Keratinocyte (primary cell): ENCODE measurements around the gene XRCC3. TPM values are rescaled to one million over a fixed set of nuclear protein-coding genes. Genes with fewer than 3 reads are reported as not detected.

Source experiments
- DNase-seq: peaks from one replicate; pipeline ENCODE4 v3.0.0-alpha.2; 2011; ENCODE audit warnings: low read depth, missing footprints, low spot score
- FAIRE-seq: peaks from 2 replicates; lab custom pipeline; 2011; peaks lifted over from hg19 to GRCh38; lab: Jason Lieb, UNC
- H2AFZ ChIP-seq: 2 replicates; pipeline ENCODE4 v1.6.0; 2012; ENCODE audit warnings: low read length, control low read depth, inconsistent platforms; ENCODE audit not compliant: control insufficient read depth
- H3K27ac ChIP-seq: 2 replicates; pipeline ENCODE4 v1.5.1; 2011; ENCODE audit warnings: low read length; ENCODE audit not compliant: control insufficient read depth, insufficient read depth
- H3K27me3 ChIP-seq: 3 replicates; pipeline ENCODE4 v1.6.0; 2011; ENCODE audit warnings: low read length; ENCODE audit not compliant: control insufficient read depth, insufficient read depth; ENCODE audit errors: extremely low read depth
- H3K36me3 ChIP-seq, 2 experiments: 2 replicates in 1 of 2; 3 replicates in 1 of 2; pipeline ENCODE4 v1.5.1; 2011; ENCODE audit warnings: low read length in 2 of 2, mild to moderate bottlenecking in 1 of 2; ENCODE audit not compliant: control insufficient read depth in 2 of 2, insufficient read depth in 2 of 2; ENCODE audit errors: extremely low read depth in 1 of 2
- H3K4me1 ChIP-seq: 3 replicates; pipeline ENCODE4 v1.5.1; 2011; ENCODE audit warnings: low read length; ENCODE audit not compliant: control insufficient read depth, insufficient read depth; ENCODE audit errors: extremely low read depth
- H3K4me2 ChIP-seq: 3 replicates; pipeline ENCODE4 v1.6.0; 2011; ENCODE audit warnings: low read depth, low read length; ENCODE audit not compliant: control insufficient read depth, insufficient read depth; ENCODE audit errors: extremely low read depth
- H3K4me3 ChIP-seq, 3 experiments: fragments of 200-600 bp in 1 of 3; sonication (generic) in 1 of 3; 2 replicates in 2 of 3; 3 replicates in 1 of 3; pipeline ENCODE4 v1.5.1; 2011 to 2016; ENCODE audit warnings: low read length in 3 of 3, mild to moderate bottlenecking in 3 of 3, control low read depth in 2 of 3, inconsistent platforms in 1 of 3, low read depth in 1 of 3, mixed read lengths in 1 of 3, mixed run types in 1 of 3, moderate library complexity in 1 of 3; ENCODE audit not compliant: control insufficient read depth in 2 of 3, insufficient read depth in 2 of 3; ENCODE audit errors: extremely low read depth in 1 of 3
- H3K79me2 ChIP-seq: 2 replicates; pipeline ENCODE4 v1.6.0; 2012; ENCODE audit warnings: low read length; ENCODE audit not compliant: control insufficient read depth, insufficient read depth
- H3K9ac ChIP-seq: 3 replicates; pipeline ENCODE4 v1.6.0; 2011; ENCODE audit warnings: low read length; ENCODE audit not compliant: control insufficient read depth, insufficient read depth; ENCODE audit errors: extremely low read depth
- H3K9me1 ChIP-seq: 3 replicates; pipeline ENCODE4 v1.6.0; 2011; ENCODE audit warnings: low read length; ENCODE audit not compliant: control insufficient read depth, insufficient read depth; ENCODE audit errors: extremely low read depth
- H3K9me3 ChIP-seq: 2 replicates; pipeline ENCODE4 v1.5.1; 2012; ENCODE audit warnings: low read depth, low read length; ENCODE audit not compliant: control insufficient read depth
- H4K20me1 ChIP-seq: 3 replicates; pipeline ENCODE4 v1.6.0; 2011; ENCODE audit warnings: low read length; ENCODE audit not compliant: control insufficient read depth, insufficient read depth; ENCODE audit errors: extremely low read depth
- EZH2 ChIP-seq: IDR thresholded peaks from one replicate; pipeline ENCODE4 v1.6.1; 2012; ENCODE audit warnings: inconsistent platforms, mild to moderate bottlenecking, low read length, moderate library complexity
- dilution Hi-C: fragments of 300-500 bp; cut with MboI; formaldehyde crosslinking; loops from one replicate; pipeline ENCODE4 v1.7.0; 2020; ENCODE audit warnings: low sequenced_read_pairs; ENCODE audit not compliant: extremely low pct_ligation_motif_present
- polyA plus RNA-seq, 5 experiments: library from polyadenylated mRNA; depleted of rRNA in 3 of 5; stranded (reverse) in 3 of 5; stranded (forward) in 1 of 5; unstranded in 1 of 5; fragments of >200 nt; gene quantifications; 1 replicate in 1 of 5; 2 replicates in 3 of 5; 3 replicates in 1 of 5; pipeline versions ENCODE4 v1.2.1 to v1.2.3, GENCODE V29; 2011 to 2012; ENCODE audit warnings: missing spikeins in 2 of 5, low read depth in 1 of 5, low replicate concordance in 1 of 5
- TF ChIP-seq, protein P1 (sequence below), 3 experiments: IDR thresholded peaks in 1 of 3; conservative IDR thresholded peaks in 1 of 3; optimal IDR thresholded peaks in 1 of 3; 2 replicates in 2 of 3; 3 replicates in 1 of 3; pipeline versions ENCODE3 to v1.5.1; 2011; ENCODE audit warnings: low read length in 3 of 3, mild to moderate bottlenecking in 3 of 3, moderate library complexity in 2 of 3, control low read depth in 1 of 3, inconsistent platforms in 1 of 3; ENCODE audit not compliant: insufficient read depth in 2 of 3; ENCODE audit errors: extremely low read depth in 1 of 3

The XRCC3 gene
- polyA plus RNA-seq, 1 donor (not counting 4 experiments of a cell fraction or from before 2014, with no cell fraction given) = 21.0 TPM

DNA sequence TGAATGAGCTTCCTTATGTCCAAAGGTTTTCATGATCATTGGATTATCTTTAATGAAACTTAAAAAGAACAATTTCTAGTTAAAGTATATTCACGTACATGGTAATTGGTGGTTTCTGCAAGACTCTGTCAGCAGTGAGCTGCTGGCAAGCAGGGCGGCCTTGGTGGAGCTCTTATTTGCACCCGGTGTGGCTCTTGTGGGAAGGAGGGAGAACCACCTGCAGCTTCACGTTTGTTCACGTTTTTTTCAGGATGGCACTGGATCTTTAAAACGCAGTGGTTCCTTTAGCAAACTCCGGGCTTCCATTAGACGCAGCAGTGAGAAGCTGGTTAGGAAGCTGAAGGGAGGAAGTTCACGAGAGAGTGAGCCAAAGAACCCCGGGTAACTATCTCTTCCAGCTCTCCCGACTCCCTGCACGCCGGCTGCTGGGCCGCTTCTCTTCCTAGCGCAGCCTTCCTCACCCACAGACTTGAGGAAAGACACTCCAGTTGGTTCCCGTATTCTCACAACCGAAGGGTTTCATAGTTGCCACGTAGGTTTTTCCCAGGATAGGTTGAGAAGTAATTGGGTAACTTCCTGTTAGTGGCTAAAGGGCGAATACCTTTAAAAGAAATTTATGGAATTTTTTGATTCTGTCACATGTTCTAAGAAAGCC, 28.3 kb downstream of the XRCC3 start:
- Histone ChIP-seq H3K27ac (no peak overlapping the region), H3K4me2 (no peak overlapping the region)
- dilution Hi-C loops = no loop called here

GRCh38 chr14:103685276-103686211, 29.7 kb downstream of the XRCC3 start:
- Histone ChIP-seq H3K27me3 (no peaks in the 10 kb centered on the region), H4K20me1 (peaks cover 4% of the 10 kb centered on the region), H3K9ac (no peak overlapping the region), H3K36me3 (peaks cover 41 to 53% of the 10 kb centered on the region in 2 experiments), H2AFZ (no peak overlapping the region), H3K4me2 (no peak overlapping the region), H3K27ac (no peak overlapping the region), H3K79me2 (peaks cover 7% of the 10 kb centered on the region), H3K4me3 (no peak overlapping the region), H3K9me3 (no peaks in the 10 kb centered on the region), H3K9me1 (no peaks in the 10 kb centered on the region), H3K4me1 (peaks cover 9% of the 10 kb centered on the region)
- dilution Hi-C loops = no loop called here
- FAIRE-seq (no peak), DNase-seq (no peak)
- TF ChIP-seq, protein P1, sequence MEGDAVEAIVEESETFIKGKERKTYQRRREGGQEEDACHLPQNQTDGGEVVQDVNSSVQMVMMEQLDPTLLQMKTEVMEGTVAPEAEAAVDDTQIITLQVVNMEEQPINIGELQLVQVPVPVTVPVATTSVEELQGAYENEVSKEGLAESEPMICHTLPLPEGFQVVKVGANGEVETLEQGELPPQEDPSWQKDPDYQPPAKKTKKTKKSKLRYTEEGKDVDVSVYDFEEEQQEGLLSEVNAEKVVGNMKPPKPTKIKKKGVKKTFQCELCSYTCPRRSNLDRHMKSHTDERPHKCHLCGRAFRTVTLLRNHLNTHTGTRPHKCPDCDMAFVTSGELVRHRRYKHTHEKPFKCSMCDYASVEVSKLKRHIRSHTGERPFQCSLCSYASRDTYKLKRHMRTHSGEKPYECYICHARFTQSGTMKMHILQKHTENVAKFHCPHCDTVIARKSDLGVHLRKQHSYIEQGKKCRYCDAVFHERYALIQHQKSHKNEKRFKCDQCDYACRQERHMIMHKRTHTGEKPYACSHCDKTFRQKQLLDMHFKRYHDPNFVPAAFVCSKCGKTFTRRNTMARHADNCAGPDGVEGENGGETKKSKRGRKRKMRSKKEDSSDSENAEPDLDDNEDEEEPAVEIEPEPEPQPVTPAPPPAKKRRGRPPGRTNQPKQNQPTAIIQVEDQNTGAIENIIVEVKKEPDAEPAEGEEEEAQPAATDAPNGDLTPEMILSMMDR (optimal IDR thresholded peaks at IDR 0.05 in 1 of 3, IDR thresholded peaks at IDR 0.05 in 1 of 3, conservative IDR thresholded peaks at IDR 0.05 in 1 of 3; ENCODE audit: extremely low read depth in 1 of 3, insufficient read depth in 2 of 3, low read length in 3 of 3) = no peak
- no peak for TF ChIP-seq EZH2

More for the DNA sequence above, 28.3 kb downstream of the XRCC3 start:
- no peak overlapping the region for H3K4me3 ChIP-seq
- peaks cover 35 to 48% of the 10 kb centered on the region in 2 experiments for H3K36me3 ChIP-seq
- H3K79me2 ChIP-seq = peaks cover 7% of the 10 kb centered on the region
- no peak for TF ChIP-seq EZH2
- TF ChIP-seq, protein P1 (optimal IDR thresholded peaks at IDR 0.05 in 1 of 3, IDR thresholded peaks at IDR 0.05 in 1 of 3, conservative IDR thresholded peaks at IDR 0.05 in 1 of 3; ENCODE audit: extremely low read depth in 1 of 3, insufficient read depth in 2 of 3, low read length in 3 of 3) = no peak
- H3K9ac ChIP-seq = no peak overlapping the region
- FAIRE-seq (no peak), DNase-seq (no peak)
- peaks cover 9% of the 10 kb centered on the region for H3K4me1 ChIP-seq
- peaks cover 4% of the 10 kb centered on the region for H4K20me1 ChIP-seq
- no peaks in the 10 kb centered on the region for H3K9me1 ChIP-seq
- no peaks in the 10 kb centered on the region for H3K27me3 ChIP-seq
- no peak overlapping the region for H2AFZ ChIP-seq
- no peaks in the 10 kb centered on the region for H3K9me3 ChIP-seq
